CD4-positive, alpha-beta T cell treated with Interleukin-15 for 1 hour (primary cell): ENCODE results near the gene UBAP1.
"Not testable (repeated sequence)": the region's sequence is repeated elsewhere in the genome, so short reads cannot be mapped to it uniquely, and the experiment has no call there.

Experiments used
- DNase-seq: peaks from one replicate; pipeline ENCODE4 v3.0.0-alpha.2; 2020

UBAP1 gene

GRCh38 chr9:34178436-34179212 lies at the start of gene UBAP1:
Gene UBAP1, plus strand, starts transcription at chr9:34179043. Its CDS starts 41,872 bp downstream, at chr9:34220915.
- DNase-seq = peak; percentile 96

- no peak for DNase-seq
Observed at GRCh38 chr9:34131571-34131970, 47.3 kb upstream of the UBAP1 start.

GRCh38 chr9:34133436-34133949 lies 45.4 kb upstream of the UBAP1 start:
- DNase-seq = no peak

- no peak for DNase-seq
Observed at GRCh38 chr9:34134521-34134920, 44.3 kb upstream of the UBAP1 start.

GRCh38 chr9:34138644-34139043 lies 40.2 kb upstream of the UBAP1 start:
- DNase-seq = not testable (repeated sequence)

- no peak for DNase-seq
Observed at GRCh38 chr9:34139477-34140146, 39.2 kb upstream of the UBAP1 start.

GRCh38 chr9:34140853-34141252 lies 38.0 kb upstream of the UBAP1 start:
- DNase-seq = no peak

- no peak for DNase-seq
Observed at GRCh38 chr9:34143116-34143515, 35.7 kb upstream of the UBAP1 start.

GRCh38 chr9:34145165-34145564 lies 33.7 kb upstream of the UBAP1 start:
- no peak for DNase-seq

- no peak for DNase-seq
Observed at GRCh38 chr9:34151398-34151797, 27.4 kb upstream of the UBAP1 start.

- no peak for DNase-seq
Observed at GRCh38 chr9:34154057-34154456, 24.8 kb upstream of the UBAP1 start.

- DNase-seq = no peak
Observed at GRCh38 chr9:34157318-34157717, 21.5 kb upstream of the UBAP1 start.

GRCh38 chr9:34157898-34158297 lies 20.9 kb upstream of the UBAP1 start:
- DNase-seq = no peak

GRCh38 chr9:34158362-34158869 lies 20.4 kb upstream of the UBAP1 start:
- no peak for DNase-seq

- DNase-seq = no peak
Observed at GRCh38 chr9:34163434-34163833, 15.4 kb upstream of the UBAP1 start.

- no peak for DNase-seq
Observed at GRCh38 chr9:34169125-34169524, 9.7 kb upstream of the UBAP1 start.

GRCh38 chr9:34170237-34170991 lies 8.4 kb upstream of the UBAP1 start:
- DNase-seq = no peak

- peak; percentile 88 for DNase-seq
Observed at GRCh38 chr9:34171753-34172535, 6.9 kb upstream of the UBAP1 start.

- DNase-seq = no peak
Observed at GRCh38 chr9:34176089-34176488, 2.8 kb upstream of the UBAP1 start.

GRCh38 chr9:34177593-34178435 lies 1.0 kb upstream of the UBAP1 start:
- DNase-seq = no peak
